ENCODE measurements around the gene DOCK6.

Gene DOCK6

DNA sequence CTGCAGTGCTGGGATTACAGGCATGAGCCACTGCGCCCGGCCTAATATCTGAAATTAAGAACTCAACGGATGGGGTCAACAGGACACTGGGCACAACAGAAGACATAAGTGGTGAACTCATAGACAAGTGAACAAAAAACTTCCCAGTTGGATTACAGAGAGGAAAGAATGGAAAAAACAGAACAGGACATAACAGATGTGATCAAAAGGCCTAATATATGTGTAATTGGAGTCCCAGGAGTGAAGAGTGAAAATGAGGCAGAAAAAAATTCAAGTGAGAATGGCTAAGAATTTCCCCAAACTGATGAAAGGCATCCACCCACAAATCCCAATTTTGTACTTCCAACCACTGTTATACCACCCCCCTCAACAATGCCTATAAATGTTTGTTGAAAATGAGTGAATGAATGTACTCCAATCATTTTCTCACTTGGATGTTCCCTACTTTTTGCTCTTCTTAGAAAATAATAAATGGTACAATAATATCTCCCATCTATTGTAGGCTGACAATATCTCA is 41.2 kb downstream of the DOCK6 start:
- DNase-seq = no peak

DNA sequence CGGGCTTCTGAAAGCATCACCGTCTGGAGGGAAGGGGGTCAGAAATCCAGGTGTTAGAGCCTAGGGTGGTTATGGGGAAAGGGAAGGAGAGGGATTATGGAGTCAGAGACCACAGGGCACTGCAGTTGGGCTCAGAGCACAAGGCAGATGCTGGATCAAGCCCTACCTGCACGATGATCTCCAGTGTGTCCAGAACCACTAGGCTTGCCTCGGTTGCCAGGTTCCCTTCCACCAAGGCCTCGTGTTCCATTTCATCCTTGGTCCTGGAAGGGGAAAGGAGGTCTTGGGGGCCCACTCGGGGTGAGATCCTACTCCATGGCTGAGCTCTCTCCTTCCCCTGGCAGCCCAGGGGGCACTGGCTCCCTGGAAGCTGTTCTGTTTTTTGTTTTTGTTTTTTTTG is 47.9 kb downstream of the DOCK6 start:
- DNase-seq = no peak

DNA sequence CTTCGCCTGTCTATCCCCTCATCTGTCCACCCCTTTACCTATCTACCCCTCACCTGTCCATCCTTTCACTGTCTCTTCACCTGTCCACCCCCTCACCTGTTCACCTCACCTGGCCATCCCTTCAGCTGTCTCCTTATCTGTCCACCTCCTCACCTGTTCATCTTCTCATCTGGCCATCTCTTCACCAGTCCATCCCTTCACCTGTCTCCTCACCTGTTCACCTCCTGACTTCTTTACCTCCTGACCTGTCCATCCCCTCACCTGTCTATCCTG is 51.7 kb downstream of the DOCK6 start:
- no peak for DNase-seq

DNA sequence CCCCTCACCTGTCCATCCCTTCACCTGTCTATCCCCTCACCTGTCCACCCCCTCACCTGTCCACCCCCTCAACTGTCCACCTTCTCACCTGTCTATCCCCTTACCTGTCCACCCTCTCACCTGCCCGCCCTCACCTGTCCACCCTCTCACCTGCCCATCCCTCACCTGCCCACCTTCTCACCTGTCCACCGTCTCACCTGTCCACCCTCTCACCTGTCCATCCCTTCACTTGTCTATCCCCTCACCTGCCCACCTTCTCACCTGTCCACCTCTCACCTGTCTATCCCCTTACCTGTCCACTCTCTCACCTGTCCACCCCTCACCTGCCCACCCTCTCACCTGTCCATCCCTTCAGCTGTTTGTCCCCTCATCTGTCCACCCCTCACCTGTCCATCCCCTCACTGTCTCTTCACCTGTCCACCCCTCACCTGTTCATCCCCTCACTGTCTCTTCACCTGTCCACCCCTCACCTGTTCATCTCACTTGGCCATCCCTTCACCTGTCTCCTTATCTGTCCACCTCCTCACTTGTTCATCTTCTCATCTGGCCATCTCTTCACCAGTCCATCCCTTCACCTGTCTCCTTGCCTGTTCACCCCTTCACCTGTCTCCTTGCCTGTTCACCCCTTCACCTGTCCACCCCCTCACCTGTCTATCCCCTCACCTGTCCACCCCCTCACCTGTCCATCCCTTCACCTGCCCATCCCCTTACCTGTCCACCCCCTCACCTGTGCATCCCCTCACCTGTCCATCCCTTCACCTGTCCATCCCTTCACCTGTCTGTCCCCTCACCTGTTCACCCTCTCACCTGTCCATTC is 52.3 kb downstream of the DOCK6 start:
- DNase-seq = no peak

- no peak for DNase-seq
Measured at GRCh38 chr19:11208561-11209471, 53.5 kb downstream of the DOCK6 start.

DNA sequence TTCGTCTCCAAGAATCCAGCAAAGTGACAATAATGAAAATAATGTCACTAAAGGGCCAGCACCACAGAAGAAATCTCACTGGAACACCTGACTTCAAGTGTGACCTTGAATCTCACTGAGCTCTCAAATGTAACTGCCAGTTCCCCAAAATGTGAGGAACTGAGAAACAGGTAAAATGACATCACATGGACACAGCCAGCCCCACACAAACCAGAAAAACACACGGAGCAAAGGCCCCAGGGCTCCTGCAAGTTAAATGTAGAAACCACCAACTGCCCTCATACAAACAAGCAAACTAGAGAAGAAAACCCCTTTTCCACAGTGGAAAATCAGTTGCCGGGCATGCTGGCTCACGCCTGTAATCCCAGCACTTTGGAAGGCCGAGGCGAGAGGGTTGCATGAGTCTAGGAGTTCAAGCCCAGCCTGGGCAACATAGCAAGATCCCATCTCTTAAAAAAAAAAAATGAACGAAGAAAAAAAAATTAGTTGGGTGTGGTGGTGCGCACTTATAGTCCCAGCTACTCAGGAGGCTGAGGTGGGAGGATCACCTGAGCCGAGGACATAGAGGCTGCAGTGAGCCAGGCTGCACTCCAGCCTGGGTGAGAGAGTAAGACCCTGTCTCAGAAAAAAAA is 56.3 kb downstream of the DOCK6 start:
- DNase-seq = no peak

DNA sequence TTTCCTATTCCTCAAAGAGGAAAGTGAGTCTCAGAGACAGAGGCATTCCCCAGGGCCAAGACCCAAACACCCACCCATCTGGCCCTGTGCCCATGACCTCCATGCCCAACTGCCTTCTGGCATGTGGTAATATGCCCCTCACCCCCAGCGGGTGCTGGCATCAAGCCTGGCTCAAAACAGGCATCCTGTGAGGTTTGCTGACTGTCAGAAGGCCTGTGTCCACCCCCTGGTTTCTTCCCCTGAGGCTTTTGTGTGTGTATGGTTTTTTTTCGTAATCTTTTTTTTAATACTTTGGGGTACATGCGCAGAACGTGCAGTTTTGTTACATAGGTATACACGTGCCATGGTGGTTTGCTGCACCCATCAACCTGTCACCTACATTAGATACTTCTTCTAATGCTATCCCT is 57.4 kb downstream of the DOCK6 start:
- DNase-seq = no peak

DNA sequence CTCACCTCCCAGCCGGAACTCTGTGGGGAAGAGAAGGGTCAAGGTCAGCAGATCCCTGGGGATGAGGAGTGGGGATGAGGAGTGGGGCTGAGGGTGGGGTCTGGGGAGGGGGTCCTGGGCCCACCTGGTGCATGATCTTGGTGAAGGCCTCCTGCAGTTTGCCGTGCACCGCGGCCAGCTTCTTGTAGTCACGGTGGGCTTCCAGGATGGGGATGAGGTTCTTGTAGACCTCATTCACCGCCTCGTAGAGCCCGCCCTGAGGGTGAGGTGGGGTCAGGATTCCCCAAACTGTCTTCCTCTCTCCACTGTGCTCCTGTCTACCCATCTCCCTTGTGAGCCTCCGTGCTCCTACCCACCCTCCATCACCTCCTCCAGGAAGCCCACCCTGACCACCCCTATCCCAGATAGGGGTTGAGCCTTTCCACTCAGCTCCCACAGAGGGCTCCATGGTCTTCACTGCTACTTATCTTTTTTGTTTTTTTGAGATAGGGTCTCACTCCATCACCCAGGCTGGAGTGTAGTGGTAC is 58.2 kb downstream of the DOCK6 start:
- no peak for DNase-seq

DNA sequence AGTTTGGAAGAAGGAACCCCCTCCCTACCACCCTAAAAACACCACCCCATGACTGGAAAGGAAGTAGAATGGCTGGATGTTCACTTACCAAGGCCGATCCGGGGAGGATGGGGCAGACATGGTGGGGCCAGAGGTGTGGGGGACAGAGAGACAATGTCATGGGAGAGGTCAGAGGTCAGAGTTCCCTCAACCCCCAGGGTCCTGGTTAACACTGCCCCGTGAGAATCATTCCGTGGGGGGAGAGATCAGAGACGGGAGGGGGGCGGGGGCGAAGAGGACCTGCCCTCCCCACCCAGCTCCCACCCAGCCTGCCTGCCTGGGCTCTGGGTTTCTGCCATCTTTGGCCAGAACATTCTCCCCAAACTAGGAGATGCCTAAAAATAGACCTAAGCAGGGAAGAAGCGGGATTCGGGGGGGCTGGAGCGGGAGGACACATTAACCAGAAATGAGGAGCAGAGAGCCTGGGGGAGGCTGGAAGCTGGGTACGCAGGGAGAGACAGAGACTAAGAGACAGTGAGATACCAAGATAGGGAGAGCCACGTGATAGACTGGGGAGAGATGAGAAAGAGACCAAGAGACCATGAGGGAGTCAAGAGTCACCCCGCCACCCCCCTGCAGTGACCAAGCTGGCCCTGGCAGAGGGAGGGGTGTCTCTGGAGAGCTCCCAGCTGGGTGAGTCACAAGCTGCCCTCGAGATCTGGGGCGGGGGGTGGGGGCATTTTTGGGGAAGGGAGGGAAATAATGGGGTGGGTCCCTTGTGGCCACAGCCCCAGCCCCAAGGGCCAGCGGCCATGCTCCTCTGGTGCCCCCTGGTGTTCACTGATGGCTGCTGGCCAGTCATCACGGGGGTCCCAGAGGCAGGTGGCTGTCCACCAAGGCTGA is 58.9 kb downstream of the DOCK6 start:
- DNase-seq = no peak

DNA sequence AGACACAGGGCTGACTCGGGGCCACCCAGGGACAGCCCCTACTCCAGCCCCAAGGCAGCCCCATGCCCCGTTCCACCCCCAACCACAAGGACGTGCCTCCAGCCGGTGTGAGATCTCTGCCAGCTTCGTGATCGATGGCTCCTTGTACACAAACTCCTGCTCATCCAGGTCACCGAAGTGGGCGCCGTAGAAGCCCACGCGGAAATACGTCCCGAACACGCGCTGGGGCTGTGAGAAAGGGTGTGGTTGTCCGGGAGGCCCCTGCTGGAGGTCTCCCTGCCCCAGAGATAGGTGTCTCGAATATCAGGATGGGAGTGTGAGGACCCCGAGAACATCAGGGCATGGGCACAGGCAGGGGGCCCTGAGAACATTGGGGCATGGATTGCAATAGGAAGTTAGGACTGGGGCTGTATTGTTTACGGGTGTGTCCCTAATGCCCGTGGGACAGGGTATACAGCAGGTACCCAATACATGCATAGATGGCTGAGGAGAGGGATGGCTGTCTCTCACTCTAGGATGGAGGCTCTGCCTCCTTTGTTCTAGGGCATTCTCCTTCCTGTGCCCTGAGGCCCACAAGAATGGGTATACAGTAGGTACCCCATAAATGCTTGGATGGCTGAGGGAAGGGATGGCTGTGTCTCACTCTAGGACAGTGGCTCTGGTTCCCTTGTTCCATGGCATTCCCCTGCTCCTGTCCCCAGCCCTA is 59.7 kb downstream of the DOCK6 start:
- no peak for DNase-seq

GRCh38 chr19:11201791-11202190 is 60.5 kb downstream of the DOCK6 start:
- no peak for DNase-seq

- DNase-seq = no peak
Measured at GRCh38 chr19:11200931-11201330, 61.4 kb downstream of the DOCK6 start.

- no peak for DNase-seq
Measured at GRCh38 chr19:11200015-11200574, 62.2 kb downstream of the DOCK6 start.

DNA sequence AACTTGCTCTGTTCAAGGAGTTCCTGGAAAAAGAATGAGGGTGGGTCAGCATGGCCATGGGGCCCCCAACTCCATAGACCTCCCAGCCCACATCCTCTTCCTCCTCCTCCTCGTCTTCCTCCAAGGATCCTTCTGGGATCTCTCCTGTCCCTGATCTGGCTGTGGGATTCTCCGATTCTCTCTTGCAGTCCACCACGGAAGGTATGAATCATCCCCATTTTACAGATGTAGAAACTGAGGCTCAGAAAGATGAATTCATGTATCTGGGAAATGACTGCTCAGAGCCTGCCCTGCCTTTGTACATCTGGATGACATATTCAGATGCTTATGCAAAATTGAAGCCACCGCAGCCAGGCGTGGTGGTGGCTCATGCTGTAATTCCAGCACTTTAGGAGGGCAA is 62.8 kb downstream of the DOCK6 start:
- DNase-seq = no peak

DNA sequence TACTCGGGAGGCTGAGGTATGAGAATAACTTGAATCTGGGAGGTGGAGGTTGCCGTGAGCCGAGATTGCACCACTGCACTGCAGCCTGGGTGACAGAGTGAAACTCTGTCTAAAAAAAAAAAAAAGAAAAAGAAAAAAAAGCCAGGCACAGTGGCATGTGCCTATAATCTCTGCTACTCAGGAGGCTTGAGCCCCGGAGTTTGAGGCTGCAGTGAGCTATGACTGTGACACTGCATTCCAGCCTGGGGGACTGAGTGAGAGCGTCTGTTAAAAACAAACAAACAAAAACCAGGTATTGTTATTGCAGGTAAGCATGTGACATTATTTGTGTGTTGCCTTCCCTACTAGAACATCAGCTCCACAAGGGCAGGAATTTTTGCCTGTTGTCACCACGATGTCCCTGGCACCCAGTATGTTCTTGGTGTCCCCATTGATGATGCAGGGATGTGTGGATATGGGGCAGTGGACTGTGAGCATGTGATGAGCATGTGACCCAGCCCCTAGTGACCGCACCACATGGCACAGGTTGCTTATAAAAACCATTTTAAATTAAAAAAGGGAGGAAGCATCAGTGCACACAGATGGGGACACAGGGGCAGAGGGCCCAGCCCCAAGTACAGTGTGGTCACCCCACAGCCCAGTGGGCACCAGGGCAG is 63.4 kb downstream of the DOCK6 start:
- no peak for DNase-seq

DNA sequence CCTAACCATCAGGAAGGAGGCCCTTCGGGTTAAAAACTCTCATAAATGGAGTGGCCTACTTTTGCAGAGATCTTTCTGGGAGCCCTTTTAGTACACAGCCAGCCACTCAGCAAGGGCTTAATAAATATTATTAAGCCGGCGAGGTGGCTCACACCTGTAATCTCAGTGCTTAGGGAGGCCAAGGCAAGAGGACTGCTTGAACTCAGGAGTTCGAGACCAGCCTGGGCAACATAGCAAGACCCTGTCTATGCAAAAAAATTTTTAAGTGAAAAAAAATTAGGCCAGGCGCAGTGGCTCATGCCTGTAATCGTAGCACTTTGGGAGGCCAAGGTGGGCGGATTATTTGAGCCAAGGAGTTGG is 64.2 kb downstream of the DOCK6 start:
- DNase-seq = no peak

DNA sequence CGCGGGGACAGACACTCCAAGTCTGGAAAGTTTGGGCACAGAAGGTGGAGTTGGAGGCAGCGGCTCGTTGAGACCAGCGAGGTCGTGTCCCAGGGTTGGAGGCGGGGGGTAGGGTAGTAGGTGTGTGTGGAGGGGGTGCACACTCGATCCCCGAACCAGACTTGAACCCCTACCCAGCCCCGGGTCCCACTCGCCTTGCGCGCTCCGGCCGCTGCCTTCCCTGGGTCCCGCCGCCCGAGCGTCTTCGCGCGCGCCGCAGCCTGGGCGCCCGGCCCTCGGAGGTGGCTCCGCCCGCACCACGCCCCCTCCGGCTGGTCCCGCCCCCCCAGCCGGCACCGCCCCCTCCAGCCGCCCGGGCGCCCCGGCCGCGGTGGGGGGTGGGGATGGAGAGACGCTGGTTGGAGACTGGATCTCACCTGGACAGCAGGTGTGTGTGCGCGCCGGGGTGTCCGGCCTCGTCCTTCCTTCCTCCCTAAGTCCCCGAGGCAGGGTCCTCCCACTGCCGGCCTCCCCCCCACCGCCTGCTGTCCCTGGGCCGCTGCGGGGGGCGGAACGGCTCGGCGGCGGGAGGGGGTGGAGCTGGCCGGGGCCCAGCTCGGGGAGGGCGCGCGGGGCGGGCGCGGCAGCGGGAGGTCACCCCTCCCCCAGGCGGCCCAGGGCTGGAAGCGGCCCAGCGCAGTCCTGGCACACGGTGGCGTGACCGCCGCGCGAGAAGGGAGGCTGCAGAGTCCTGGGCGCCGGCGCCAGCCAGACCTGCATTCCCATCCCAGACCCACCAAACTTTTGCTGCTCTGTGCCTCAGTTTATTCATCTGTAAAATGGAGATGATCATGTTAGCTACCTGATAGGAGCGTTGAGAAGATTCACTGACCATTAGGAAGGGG is 64.8 kb downstream of the DOCK6 start, which contains the start of gene KANK2:
TSS of gene KANK2 (minus strand) at position 255 of the 884 bp plus-strand sequence. CDS start 3,034 bp downstream, outside the sequence.
- DNase-seq = peak; percentile 85

DNA sequence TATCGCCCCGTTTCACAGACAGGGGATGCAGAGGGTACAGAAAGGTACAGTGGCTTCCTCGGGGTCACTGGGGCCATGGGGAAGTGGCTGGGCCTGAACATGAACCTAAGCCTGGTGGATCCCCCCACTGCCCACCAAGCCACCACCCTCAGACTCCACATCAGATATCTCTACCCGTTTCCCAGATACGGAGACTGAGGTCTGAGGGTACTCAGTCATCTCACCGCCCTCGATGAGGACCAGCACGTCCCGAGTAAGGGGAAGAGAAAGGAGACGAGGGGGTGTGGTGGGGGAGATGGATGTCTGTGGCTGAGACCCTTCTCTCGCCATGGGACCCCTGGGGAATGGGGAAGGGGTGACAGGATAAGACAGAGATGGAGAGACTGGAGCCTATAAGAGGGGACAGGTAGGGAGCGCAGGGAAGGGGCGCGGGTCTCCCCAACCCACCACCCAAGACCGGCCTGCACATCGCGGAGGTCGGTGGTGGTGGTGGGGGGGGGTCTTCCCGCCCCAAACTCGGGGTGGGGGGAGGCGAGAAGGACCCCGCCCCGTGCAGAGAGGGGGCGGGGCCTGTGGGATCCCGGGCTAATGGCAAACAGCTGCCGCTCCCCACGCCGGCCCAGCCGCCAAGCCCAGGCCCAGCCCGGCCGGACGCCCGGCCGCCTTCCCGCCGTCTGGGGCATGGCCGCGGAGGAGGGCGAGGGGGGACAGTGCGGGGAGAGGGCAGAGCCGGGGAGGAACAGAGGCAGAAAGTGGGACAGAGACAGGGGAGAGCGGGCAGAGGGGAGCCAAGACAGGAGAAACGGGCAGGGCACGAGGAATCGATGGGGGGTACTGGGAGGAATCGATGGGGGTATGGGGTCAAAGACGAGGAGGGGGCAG is 65.7 kb downstream of the DOCK6 start:
- no peak for DNase-seq

DNA sequence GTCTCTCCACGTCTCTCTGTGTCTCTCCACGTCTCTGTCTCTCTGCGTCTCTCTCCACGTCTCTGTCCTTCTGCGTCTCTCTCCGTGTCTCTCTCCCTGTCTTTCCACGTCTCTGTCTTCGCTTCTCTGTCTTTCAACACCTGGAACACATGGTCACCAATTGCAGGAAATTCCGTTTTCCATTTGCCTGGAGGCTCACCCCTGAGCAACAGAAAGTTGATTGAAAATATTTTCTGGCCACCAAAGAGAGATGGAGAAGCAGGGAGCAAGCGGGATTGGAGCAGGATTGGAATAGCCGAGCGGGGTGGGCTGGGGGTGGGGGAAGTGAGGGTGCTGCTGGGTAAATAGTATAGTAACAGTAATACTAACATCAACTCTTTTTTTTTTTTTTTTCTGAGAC is 66.6 kb downstream of the DOCK6 start:
- no peak for DNase-seq

Measured in NCI-H774 (cell line).